Mesothelial cell of epicardium (in vitro differentiated cells): ENCODE results near the gene EIF4H. TPM values are rescaled to one million over a fixed set of nuclear protein-coding genes. Genes with fewer than 3 reads are reported as not detected.

ENCODE experiments used
- DNase-seq, 2 experiments: peaks; one replicate each; pipeline ENCODE4 v3.0.0; 2021; ENCODE audit warnings: low spot score in 2 of 2; ENCODE audit not compliant: unreplicated experiment in 2 of 2
- H3K27ac Mint-ChIP-seq: 2 replicates; pipeline ENCODE4 v1.8.0; 2021; ENCODE audit warnings: mixed read lengths
- H3K27me3 Mint-ChIP-seq: 2 replicates; pipeline ENCODE4 v1.8.0; 2021; ENCODE audit warnings: low read depth, mixed read lengths
- H3K36me3 Mint-ChIP-seq: 2 replicates; pipeline ENCODE4 v1.8.0; 2021; ENCODE audit warnings: mixed read lengths
- H3K4me1 Mint-ChIP-seq: 2 replicates; pipeline ENCODE4 v1.8.0; 2021; ENCODE audit warnings: mixed read lengths
- H3K4me3 Mint-ChIP-seq: 2 replicates; pipeline ENCODE4 v1.8.0; 2021; ENCODE audit warnings: mild to moderate bottlenecking, moderate library complexity, mixed read lengths
- H3K9me3 Mint-ChIP-seq: 2 replicates; pipeline ENCODE4 v1.8.0; 2021; ENCODE audit warnings: mixed read lengths
- total RNA-seq: library from RNA; stranded (reverse); gene quantifications from 3 replicates; pipeline ENCODE4 v1.2.1, GENCODE V29; 2021
- TF ChIP-seq, protein P1 (sequence below): fragments of 200-600 bp; sonication (generic); IDR thresholded peaks from one replicate; pipeline ENCODE4 v1.5.0; 2021; ENCODE audit warnings: antibody characterized with exemption; ENCODE audit not compliant: unreplicated experiment

Gene EIF4H
- total RNA-seq, 1 donor from 2014 or later: 270 TPM

DNA sequence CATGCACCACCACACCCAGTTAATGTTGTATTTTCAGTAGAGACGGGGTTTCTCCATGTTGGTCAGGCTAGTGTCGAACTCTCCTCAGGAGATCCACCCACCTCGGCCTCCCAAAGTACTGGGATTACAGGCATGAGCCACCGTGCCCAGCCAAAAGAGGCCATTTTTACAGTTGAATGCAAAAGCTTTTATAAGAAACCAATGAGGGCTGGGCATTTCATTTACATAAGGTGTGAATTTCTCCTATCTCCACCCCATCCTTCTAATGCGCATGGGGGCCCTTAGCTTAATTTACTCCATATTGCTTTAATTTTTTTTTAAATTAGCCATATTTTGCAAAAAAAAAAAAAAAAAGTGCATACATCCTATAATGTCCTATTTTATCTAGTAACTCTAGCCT lies 25.1 kb upstream of the EIF4H start:
- TF ChIP-seq, protein P1, sequence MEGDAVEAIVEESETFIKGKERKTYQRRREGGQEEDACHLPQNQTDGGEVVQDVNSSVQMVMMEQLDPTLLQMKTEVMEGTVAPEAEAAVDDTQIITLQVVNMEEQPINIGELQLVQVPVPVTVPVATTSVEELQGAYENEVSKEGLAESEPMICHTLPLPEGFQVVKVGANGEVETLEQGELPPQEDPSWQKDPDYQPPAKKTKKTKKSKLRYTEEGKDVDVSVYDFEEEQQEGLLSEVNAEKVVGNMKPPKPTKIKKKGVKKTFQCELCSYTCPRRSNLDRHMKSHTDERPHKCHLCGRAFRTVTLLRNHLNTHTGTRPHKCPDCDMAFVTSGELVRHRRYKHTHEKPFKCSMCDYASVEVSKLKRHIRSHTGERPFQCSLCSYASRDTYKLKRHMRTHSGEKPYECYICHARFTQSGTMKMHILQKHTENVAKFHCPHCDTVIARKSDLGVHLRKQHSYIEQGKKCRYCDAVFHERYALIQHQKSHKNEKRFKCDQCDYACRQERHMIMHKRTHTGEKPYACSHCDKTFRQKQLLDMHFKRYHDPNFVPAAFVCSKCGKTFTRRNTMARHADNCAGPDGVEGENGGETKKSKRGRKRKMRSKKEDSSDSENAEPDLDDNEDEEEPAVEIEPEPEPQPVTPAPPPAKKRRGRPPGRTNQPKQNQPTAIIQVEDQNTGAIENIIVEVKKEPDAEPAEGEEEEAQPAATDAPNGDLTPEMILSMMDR: no peak
- Mint-ChIP-seq H3K27me3 (no peaks in the 10 kb centered on the region), H3K36me3 (no peaks in the 10 kb centered on the region), H3K4me3 (no peak overlapping the region), H3K9me3 (no peaks in the 10 kb centered on the region), H3K4me1 (no peaks in the 10 kb centered on the region), H3K27ac (no peak overlapping the region)
- DNase-seq: no peak

DNA sequence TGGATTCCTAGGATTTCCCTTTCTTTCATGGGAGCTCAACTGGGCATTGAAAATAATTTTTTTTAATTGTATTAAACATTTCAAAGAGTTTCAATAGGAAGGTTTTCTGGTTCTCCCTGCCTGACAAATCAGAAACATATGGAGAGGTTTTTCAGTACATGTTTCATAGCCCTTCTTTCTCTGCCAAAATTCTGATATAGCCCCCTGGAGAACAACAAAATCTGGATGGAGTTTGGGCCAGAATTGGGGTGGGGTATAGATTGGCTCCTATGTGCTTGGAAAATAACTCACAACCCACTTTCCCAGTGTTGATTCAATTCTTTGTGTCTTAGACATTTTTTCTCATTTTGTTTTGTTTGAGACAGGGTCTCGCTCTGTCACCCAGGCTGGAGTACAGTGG lies 24.6 kb upstream of the EIF4H start:
- TF ChIP-seq, protein P1: no peak
- Mint-ChIP-seq H3K9me3 (no peaks in the 10 kb centered on the region), H3K4me3 (no peak overlapping the region), H3K27ac (peak overlapping the region; percentile 60), H3K27me3 (no peaks in the 10 kb centered on the region), H3K36me3 (no peaks in the 10 kb centered on the region), H3K4me1 (no peaks in the 10 kb centered on the region)
- no peak for DNase-seq

DNA sequence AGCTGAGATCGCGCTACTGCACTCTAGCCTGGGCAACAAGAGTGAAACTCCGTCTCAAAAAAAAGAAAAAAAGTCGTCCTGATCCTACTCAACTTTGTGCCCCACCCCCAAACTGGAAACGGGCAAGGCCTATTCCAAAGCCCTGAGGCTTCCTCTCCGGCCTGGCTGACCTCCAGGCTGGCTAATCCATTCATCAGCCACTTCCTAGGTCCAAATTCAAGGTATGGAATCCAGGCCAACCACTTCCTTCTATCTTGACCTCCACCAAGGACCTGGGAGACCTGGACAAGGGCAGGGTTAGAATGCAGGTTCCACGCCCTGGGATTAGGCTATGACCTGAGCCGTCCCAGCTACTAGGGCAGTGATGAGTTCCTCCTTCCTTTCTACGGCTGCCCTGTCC lies 20.4 kb upstream of the EIF4H start:
- TF ChIP-seq, protein P1: no peak
- H3K9me3 Mint-ChIP-seq: no peaks in the 10 kb centered on the region
- H3K27ac Mint-ChIP-seq: no peak overlapping the region
- no peak overlapping the region for H3K4me3 Mint-ChIP-seq
- H3K27me3 Mint-ChIP-seq: no peaks in the 10 kb centered on the region
- H3K4me1 Mint-ChIP-seq: no peaks in the 10 kb centered on the region
- H3K36me3 Mint-ChIP-seq: peaks cover 2% of the 10 kb centered on the region
- no peak for DNase-seq

DNA sequence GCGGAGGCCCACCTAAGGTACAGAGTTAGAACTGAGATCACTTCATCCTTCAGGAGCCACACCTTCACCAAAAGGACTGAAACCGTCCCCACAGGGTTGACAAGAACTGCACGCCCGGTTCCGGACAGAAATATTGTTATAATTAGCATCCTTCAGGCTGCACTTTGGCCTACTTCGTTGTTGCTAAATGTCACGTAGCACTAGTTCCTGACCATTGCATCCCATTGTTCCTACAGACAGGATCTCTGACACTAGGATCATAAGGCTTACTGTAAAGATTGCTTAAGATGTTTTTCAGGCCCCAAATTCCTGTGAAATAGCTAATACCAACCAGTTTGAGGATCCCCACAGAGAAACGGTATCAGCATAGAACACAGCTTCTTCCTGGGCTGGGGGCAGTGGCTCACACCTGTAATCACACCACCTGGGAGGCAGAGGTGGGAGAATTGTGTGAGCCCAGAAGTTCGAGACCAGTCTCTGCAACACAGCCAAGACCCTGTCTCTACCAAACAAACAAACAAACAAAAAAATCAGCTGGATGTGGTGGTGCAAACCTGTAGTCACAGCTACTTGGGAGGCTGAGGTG lies 18.3 kb upstream of the EIF4H start:
- no peaks in the 10 kb centered on the region for H3K4me1 Mint-ChIP-seq
- no peak overlapping the region for H3K27ac Mint-ChIP-seq
- peaks cover 2% of the 10 kb centered on the region for H3K36me3 Mint-ChIP-seq
- no peak overlapping the region for H3K4me3 Mint-ChIP-seq
- no peaks in the 10 kb centered on the region for H3K27me3 Mint-ChIP-seq
- no peaks in the 10 kb centered on the region for H3K9me3 Mint-ChIP-seq
- DNase-seq: no peak
- TF ChIP-seq, protein P1: no peak

DNA sequence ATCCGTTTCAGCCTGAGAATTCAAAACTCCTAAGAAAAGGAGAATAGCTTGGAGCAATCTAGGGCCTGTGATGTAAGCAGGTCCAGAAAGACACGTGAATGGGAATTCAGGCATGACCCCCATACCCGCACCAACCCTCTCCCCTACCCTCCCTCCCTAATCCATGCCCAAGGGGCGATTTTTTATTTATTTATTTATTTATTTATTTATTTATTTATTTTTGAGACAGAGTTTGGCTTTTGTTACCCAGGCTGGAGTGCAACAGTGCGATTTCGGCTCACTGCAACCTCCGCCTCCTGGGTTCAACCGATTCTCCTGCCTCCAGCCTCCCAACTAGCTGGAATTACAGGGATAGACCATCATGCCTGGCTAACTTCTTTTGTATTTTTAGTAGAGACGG lies 16.6 kb upstream of the EIF4H start:
- H3K27me3 Mint-ChIP-seq: no peaks in the 10 kb centered on the region
- no peak overlapping the region for H3K27ac Mint-ChIP-seq
- no peak overlapping the region for H3K4me3 Mint-ChIP-seq
- no peaks in the 10 kb centered on the region for H3K4me1 Mint-ChIP-seq
- TF ChIP-seq, protein P1: no peak
- DNase-seq: no peak
- H3K9me3 Mint-ChIP-seq: no peaks in the 10 kb centered on the region
- peaks cover 2% of the 10 kb centered on the region for H3K36me3 Mint-ChIP-seq

DNA sequence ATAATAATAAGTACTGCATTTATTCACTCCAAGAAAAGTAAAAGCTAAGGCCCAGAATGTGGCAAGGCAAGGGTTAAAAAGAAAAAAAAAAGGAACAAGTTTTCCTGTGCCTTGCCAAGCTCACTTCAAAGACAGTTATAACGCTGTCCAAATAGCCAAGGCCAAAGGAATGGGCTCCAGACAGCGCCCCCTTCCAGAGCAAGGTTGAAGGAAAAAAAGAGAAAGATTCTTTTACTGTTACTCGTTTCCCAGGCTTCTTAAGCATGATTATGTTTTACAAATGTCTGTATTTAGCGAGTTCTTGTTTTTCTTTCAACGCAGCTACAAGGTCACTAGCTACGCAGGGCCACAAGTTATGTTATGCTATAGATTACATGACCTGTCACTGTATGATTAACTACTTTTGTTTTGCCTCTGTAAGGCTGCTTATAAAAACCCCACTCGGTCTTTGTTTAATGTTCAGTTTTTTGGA lies 9.1 kb upstream of the EIF4H start:
- TF ChIP-seq, protein P1: no peak
- Mint-ChIP-seq H3K9me3 (peaks cover 4% of the 10 kb centered on the region), H3K4me1 (peaks cover 5% of the 10 kb centered on the region), H3K27ac (no peak overlapping the region), H3K27me3 (no peaks in the 10 kb centered on the region), H3K4me3 (no peak overlapping the region), H3K36me3 (peaks cover 7% of the 10 kb centered on the region)
- DNase-seq: peak in 1 of 2 experiments; percentile 42
